IMR-90 (cell line): ENCODE measurements around the gene MTPN. TPM values are rescaled to one million over a fixed set of nuclear protein-coding genes. Genes with fewer than 3 reads are reported as not detected.

Source experiments
- ATAC-seq: fragments of 200-7000 bp; cut with Tn5 transposase; 2 replicates; pipeline ENCODE4 v1.9.1; 2020; ENCODE audit warnings: low read depth, mild to moderate bottlenecking, moderate library complexity
- BruUV-seq: library from RNA; stranded (reverse); fragments of 400-500 nt; replicated peaks from 2 replicates; lab custom pipeline; 2021; lab: Mats Ljungman, UMichigan
- CTCF ChIA-PET: fragments of 300-600 bp; formaldehyde crosslinking; extraction: SDS; loops from one replicate; lab custom pipeline; 2021; ENCODE audit warnings: antibody characterized with exemption; lab: Yijun Ruan, JAX
- POLR2A ChIA-PET: fragments of 300-600 bp; sonication (Branson Sonifier 250); formaldehyde crosslinking; loops from one replicate; lab custom pipeline; 2022; ENCODE audit warnings: antibody characterized with exemption; ENCODE audit not compliant: unreplicated experiment; lab: Charles Lee
- DNase-seq: peaks from one replicate; pipeline ENCODE4 v3.0.0; 2013
- H2AFZ ChIP-seq: replicated peaks from 2 replicates; pipeline ENCODE3; 2013; ENCODE audit warnings: low read length, mild to moderate bottlenecking; ENCODE audit not compliant: poor library complexity
- H2AK5ac ChIP-seq: 2 replicates; pipeline ENCODE4 v1.6.1; 2013; ENCODE audit warnings: low read depth, low read length, inconsistent platforms
- H2AK9ac ChIP-seq: replicated peaks from 2 replicates; pipeline ENCODE3; 2013; ENCODE audit warnings: mild to moderate bottlenecking, low read depth, low read length, moderate library complexity; ENCODE audit not compliant: poor library complexity
- H2BK120ac ChIP-seq: 2 replicates; pipeline ENCODE4 v1.6.1; 2013; ENCODE audit warnings: low read depth, low read length, inconsistent platforms
- H2BK15ac ChIP-seq: 3 replicates; pipeline ENCODE4 v1.6.1; 2013; ENCODE audit warnings: low read depth, low read length, inconsistent platforms
- H2BK20ac ChIP-seq: 2 replicates; pipeline ENCODE4 v1.6.1; 2013; ENCODE audit warnings: low read depth, mild to moderate bottlenecking, inconsistent platforms, low read length, moderate library complexity
- H2BK5ac ChIP-seq: 2 replicates; pipeline ENCODE4 v1.6.1; 2013; ENCODE audit warnings: mild to moderate bottlenecking, low read depth, low read length, inconsistent platforms; ENCODE audit not compliant: poor library complexity, severe bottlenecking
- H3K14ac ChIP-seq: replicated peaks from 2 replicates; pipeline ENCODE4 v1.6.1; 2013; ENCODE audit warnings: low read depth, low read length, inconsistent platforms
- H3K18ac ChIP-seq: 2 replicates; pipeline ENCODE4 v1.6.1; 2013; ENCODE audit warnings: low read depth, low read length, control low read depth
- H3K23ac ChIP-seq: 2 replicates; pipeline ENCODE4 v1.6.1; 2013; ENCODE audit warnings: low read depth, low read length, inconsistent platforms
- H3K27ac ChIP-seq: 2 replicates; pipeline ENCODE4 v1.5.1; 2013; ENCODE audit warnings: mild to moderate bottlenecking, control low read depth, low read length; ENCODE audit not compliant: insufficient read depth
- H3K27me3 ChIP-seq: 2 replicates; pipeline ENCODE4 v1.6.1; 2013; ENCODE audit warnings: low read length; ENCODE audit not compliant: control insufficient read depth, insufficient read depth
- H3K36me3 ChIP-seq: 2 replicates; pipeline ENCODE4 v1.6.1; 2013; ENCODE audit warnings: low read length, mixed read lengths; ENCODE audit not compliant: control insufficient read depth, insufficient read depth
- H3K4ac ChIP-seq: 2 replicates; pipeline ENCODE4 v1.6.1; 2013; ENCODE audit warnings: low read depth, low read length, inconsistent platforms
- H3K4me1 ChIP-seq: 2 replicates; pipeline ENCODE4 v1.6.1; 2013; ENCODE audit warnings: low read length, mixed read lengths; ENCODE audit not compliant: control insufficient read depth, insufficient read depth
- H3K4me2 ChIP-seq: 2 replicates; pipeline ENCODE4 v1.6.1; 2013; ENCODE audit warnings: low read depth, mild to moderate bottlenecking, control low read depth, low read length, moderate library complexity
- H3K4me3 ChIP-seq: 2 replicates; pipeline ENCODE4 v1.5.1; 2013; ENCODE audit warnings: low read depth, mild to moderate bottlenecking, control low read depth, low read length, moderate library complexity; ENCODE audit not compliant: insufficient read depth
- H3K56ac ChIP-seq: 2 replicates; pipeline ENCODE4 v1.6.1; 2013; ENCODE audit warnings: low read length, inconsistent platforms; ENCODE audit not compliant: insufficient read depth; ENCODE audit errors: extremely low read depth
- H3K79me1 ChIP-seq, 2 experiments: 2 replicates each; pipeline ENCODE4 v1.6.1; 2013; ENCODE audit warnings: low read length in 2 of 2, inconsistent platforms in 1 of 2, low read depth in 1 of 2
- H3K9ac ChIP-seq: 2 replicates; pipeline ENCODE4 v1.6.1; 2013; ENCODE audit warnings: low read depth, low read length, control low read depth
- H3K9me1 ChIP-seq: 2 replicates; pipeline ENCODE4 v1.6.1; 2013; ENCODE audit warnings: low read length, inconsistent platforms; ENCODE audit not compliant: insufficient read depth
- H3K9me3 ChIP-seq: 2 replicates; pipeline ENCODE4 v1.6.1; 2013; ENCODE audit warnings: low read length; ENCODE audit not compliant: control insufficient read depth, insufficient read depth
- H4K20me1 ChIP-seq: 2 replicates; pipeline ENCODE4 v1.6.1; 2013; ENCODE audit warnings: low read length, inconsistent platforms; ENCODE audit not compliant: insufficient read depth
- H4K5ac ChIP-seq: 2 replicates; pipeline ENCODE4 v1.6.1; 2013; ENCODE audit warnings: mild to moderate bottlenecking, low read depth, low read length, control low read depth
- H4K8ac ChIP-seq, 2 experiments: 2 replicates each; pipeline ENCODE4 v1.6.1; 2013; ENCODE audit warnings: low read depth in 2 of 2, low read length in 2 of 2, control low read depth in 1 of 2, inconsistent platforms in 1 of 2
- H4K91ac ChIP-seq: 2 replicates; pipeline ENCODE4 v1.6.1; 2013; ENCODE audit warnings: low read depth, low read length, inconsistent platforms; ENCODE audit not compliant: insufficient read depth
- BHLHE40 ChIP-seq: fragments of 150-350 bp; IDR thresholded peaks from 2 replicates; pipeline ENCODE4 v1.6.1; 2016; ENCODE audit warnings: mild to moderate bottlenecking, low read depth, low read length
- CTCF ChIP-seq: conservative IDR thresholded peaks from 2 replicates; pipeline ENCODE4 v1.5.1; 2012; ENCODE audit warnings: mild to moderate bottlenecking, low read depth, low read length, improper control_type of control experiment
- FOS ChIP-seq: fragments of 150-350 bp; IDR thresholded peaks from 2 replicates; pipeline ENCODE4 v1.6.1; 2016; ENCODE audit warnings: low read depth, low read length
- MAZ ChIP-seq: IDR thresholded peaks from 2 replicates; pipeline ENCODE4 v1.6.1; 2012; ENCODE audit warnings: low read depth, mild to moderate bottlenecking, low read length, improper control_type of control experiment, moderate library complexity, borderline replicate concordance
- MXI1 ChIP-seq: IDR thresholded peaks from 2 replicates; pipeline ENCODE4 v1.6.1; 2012; ENCODE audit warnings: low read depth, mild to moderate bottlenecking, low read length, moderate library complexity, borderline replicate concordance
- NFE2L2 ChIP-seq: fragments of 150-350 bp; IDR thresholded peaks from 2 replicates; pipeline ENCODE4 v1.6.1; 2016; ENCODE audit warnings: low read depth, mild to moderate bottlenecking, low read length
- POLR2A ChIP-seq: IDR thresholded peaks from 2 replicates; pipeline ENCODE4 v1.6.1; 2012; ENCODE audit warnings: mild to moderate bottlenecking, low read depth, low read length
- RAD21 ChIP-seq: IDR thresholded peaks from 2 replicates; pipeline ENCODE4 v1.6.1; 2012; ENCODE audit warnings: low read length, improper control_type of control experiment
- RCOR1 ChIP-seq: IDR thresholded peaks from 2 replicates; pipeline ENCODE4 v1.6.1; 2012; ENCODE audit warnings: mild to moderate bottlenecking, low read length, improper control_type of control experiment; ENCODE audit not compliant: insufficient replicate concordance
- WGBS, 2 experiments: methylation state at CpG; one replicate each; pipeline versions ENCODE4 v1.1.5 to v1.1.7; 2013; ENCODE audit warnings: missing lambda C conversion rate in 2 of 2; ENCODE audit not compliant: insufficient read length in 1 of 2; ENCODE audit errors: extremely low coverage in 2 of 2; 5-methylcytosine and 5-hydroxymethylcytosine counted together
- dilution Hi-C: fragments of 300-500 bp; cut with HindIII; formaldehyde crosslinking; loops from one replicate; pipeline ENCODE4 v1.14.3; 2018; ENCODE audit warnings: low sequenced_read_pairs; ENCODE audit not compliant: unreplicated experiment
- in situ Hi-C: fragments of 300-500 bp; cut with MboI; formaldehyde crosslinking; loops from 3 replicates; pipeline ENCODE4 v1.14.3; 2019; ENCODE audit warnings: low sequenced_read_pairs, inconsistent platforms, mixed read lengths
- intact Hi-C: fragments of 100-400 bp; cut with micrococcal nuclease; formaldehyde crosslinking; loops from 2 replicates; pipeline ENCODE4 v1.10.0; 2022
- polyA plus RNA-seq, 3 experiments: library from polyadenylated mRNA; depleted of rRNA; stranded (reverse); fragments of >200 nt; gene quantifications; 2 replicates each; pipeline ENCODE4 v1.2.3, GENCODE V29; 2012; ENCODE audit warnings: low replicate concordance in 1 of 3
- total RNA-seq: library from RNA; depleted of rRNA; stranded (reverse); fragments of >200 nt; gene quantifications from 2 replicates; pipeline ENCODE4 v1.2.3, GENCODE V29; 2012
- TF ChIP-seq, protein P1 (sequence below): fragments of 150-350 bp; IDR thresholded peaks from 2 replicates; pipeline ENCODE4 v1.6.1; 2017; ENCODE audit warnings: mild to moderate bottlenecking, antibody characterized with exemption, low read length, low read depth

Gene MTPN
- total and polyA plus RNA-seq, 2 of the 4 experiments (the other 2 are of a cell fraction): 58.8 to 94.4 TPM

DNA sequence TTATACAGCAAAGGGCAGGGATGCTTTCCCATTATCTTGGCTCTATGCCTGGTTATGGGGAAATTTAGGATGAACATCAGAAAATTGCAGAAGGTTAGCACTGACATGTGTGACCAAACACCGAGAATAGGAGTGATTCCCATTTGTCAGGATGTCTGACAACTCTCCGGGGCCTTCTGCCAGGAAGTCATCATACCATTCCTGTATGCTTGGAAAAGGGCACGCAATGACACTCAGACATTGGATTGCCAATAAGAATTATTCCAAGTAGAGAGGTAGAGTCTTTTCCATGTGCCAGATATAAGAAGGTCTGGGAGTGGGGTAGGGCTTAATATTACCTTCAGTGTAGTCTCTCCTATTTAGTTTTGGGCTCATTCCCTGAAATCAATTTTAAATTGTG, 82.3 kb downstream of the MTPN start:
- intact Hi-C loops (no loop called here), dilution Hi-C loops (no loop called here), in situ Hi-C loops (no loop called here)
- Histone ChIP-seq H2BK120ac (no peak overlapping the region), H3K36me3 (no peaks in the 10 kb centered on the region), H2BK5ac (no peak overlapping the region), H2AFZ (no peak overlapping the region), H4K91ac (no peak overlapping the region), H2BK20ac (no peak overlapping the region), H3K79me1 (no peaks in the 10 kb centered on the region), H2AK5ac (no peak overlapping the region), H4K5ac (no peak overlapping the region), H2AK9ac (no peak overlapping the region), H3K14ac (no peak overlapping the region), H3K27me3 (no peaks in the 10 kb centered on the region), H4K20me1 (no peaks in the 10 kb centered on the region), H4K8ac (no peak overlapping the region), H3K9me1 (no peaks in the 10 kb centered on the region), H3K18ac (no peak overlapping the region), H3K4me3 (no peak overlapping the region), H3K9me3 (no peaks in the 10 kb centered on the region), H3K23ac (no peak overlapping the region), H3K27ac (no peak overlapping the region), H3K56ac (no peak overlapping the region), H3K4ac (no peak overlapping the region), H3K4me2 (no peak overlapping the region), H2BK15ac (no peak overlapping the region), H3K4me1 (no peaks in the 10 kb centered on the region), H3K9ac (no peak overlapping the region)
- no TSS peak for BruUV-seq
- POLR2A ChIA-PET: interaction anchor here (0.7 kb wide), 1 partner anchor 26 kb away, joined by 3 read pairs; no protein-coding TSS in a partner anchor
- no peak for ATAC-seq
- no peak for TF ChIP-seq NFE2L2
- no peak for TF ChIP-seq FOS
- no peak for TF ChIP-seq BHLHE40
- no peak for TF ChIP-seq POLR2A
- no peak for TF ChIP-seq MAZ
- TF ChIP-seq MXI1: no peak
- TF ChIP-seq CTCF: no peak
- TF ChIP-seq, protein P1, sequence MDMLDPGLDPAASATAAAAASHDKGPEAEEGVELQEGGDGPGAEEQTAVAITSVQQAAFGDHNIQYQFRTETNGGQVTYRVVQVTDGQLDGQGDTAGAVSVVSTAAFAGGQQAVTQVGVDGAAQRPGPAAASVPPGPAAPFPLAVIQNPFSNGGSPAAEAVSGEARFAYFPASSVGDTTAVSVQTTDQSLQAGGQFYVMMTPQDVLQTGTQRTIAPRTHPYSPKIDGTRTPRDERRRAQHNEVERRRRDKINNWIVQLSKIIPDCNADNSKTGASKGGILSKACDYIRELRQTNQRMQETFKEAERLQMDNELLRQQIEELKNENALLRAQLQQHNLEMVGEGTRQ: no peak
- no peak for TF ChIP-seq RAD21
- no peak for TF ChIP-seq RCOR1
- DNase-seq: no peak
- CTCF ChIA-PET: no interaction called here
- WGBS, 2 experiments: no CpG with 5 or more reads among the region's 3 CpGs
